H1 (cell line): ENCODE measurements around the gene ZRANB3. TPM values are rescaled to one million over a fixed set of nuclear protein-coding genes. Genes with fewer than 3 reads are reported as not detected.

Source experiments
- CTCF ChIA-PET: fragments of 300-600 bp; sonication (Branson Sonifier 250); formaldehyde crosslinking; loops from one replicate; lab custom pipeline; 2021; ENCODE audit not compliant: partially characterized antibody; lab: Charles Lee
- POLR2A ChIA-PET: fragments of 300-600 bp; sonication (Branson Sonifier 250); formaldehyde crosslinking; loops from one replicate; lab custom pipeline; 2021; ENCODE audit warnings: inconsistent platforms; ENCODE audit not compliant: partially characterized antibody; lab: Charles Lee
- DNase-seq, 2 experiments: peaks; one replicate each; pipeline versions ENCODE4 v3.0.0 to v3.0.0-alpha.2; 2010 to 2022; ENCODE audit warnings: low spot score in 2 of 2, low read depth in 1 of 2, mixed read lengths in 1 of 2
- FAIRE-seq: peaks from 2 replicates; lab custom pipeline; 2011; peaks lifted over from hg19 to GRCh38; lab: Jason Lieb, UNC
- H2AFZ ChIP-seq: 2 replicates; pipeline ENCODE4 v1.8.1; 2012; ENCODE audit warnings: low read length, inconsistent platforms
- H2AK5ac ChIP-seq: 2 replicates; pipeline ENCODE4 v1.6.1; 2013; ENCODE audit warnings: low read depth, low read length
- H2BK120ac ChIP-seq: replicated peaks from 2 replicates; pipeline ENCODE3; 2013; ENCODE audit warnings: low read depth, low read length, inconsistent platforms
- H2BK12ac ChIP-seq: 2 replicates; pipeline ENCODE4 v1.6.1; 2013; ENCODE audit warnings: low read depth, low read length
- H2BK15ac ChIP-seq: 2 replicates; pipeline ENCODE4 v1.6.1; 2013; ENCODE audit warnings: low read length
- H2BK20ac ChIP-seq: 2 replicates; pipeline ENCODE4 v1.6.1; 2013; ENCODE audit warnings: low read length
- H2BK5ac ChIP-seq: 2 replicates; pipeline ENCODE4 v1.6.1; 2013; ENCODE audit warnings: low read depth, low read length
- H3K14ac ChIP-seq: 2 replicates; pipeline ENCODE4 v1.6.1; 2013; ENCODE audit warnings: inconsistent platforms; ENCODE audit not compliant: insufficient read length
- H3K18ac ChIP-seq: 2 replicates; pipeline ENCODE4 v1.6.1; 2013; ENCODE audit warnings: low read length; ENCODE audit errors: extremely low read depth
- H3K23ac ChIP-seq: 2 replicates; pipeline ENCODE4 v1.6.1; 2013; ENCODE audit warnings: inconsistent platforms; ENCODE audit not compliant: insufficient read length
- H3K23me2 ChIP-seq: 2 replicates; pipeline ENCODE4 v1.6.1; 2013; ENCODE audit warnings: low read depth, low read length
- H3K27ac ChIP-seq: 2 replicates; pipeline ENCODE4 v1.6.1; 2011; ENCODE audit warnings: low read depth, low read length, inconsistent platforms
- H3K27me3 ChIP-seq, 4 experiments: replicated peaks in 1 of 4; 1 replicate in 1 of 4; 2 replicates in 3 of 4; pipeline versions ENCODE4 v1.6.1 to v1.8.1; 2011 to 2013; ENCODE audit warnings: low read length in 3 of 4, mild to moderate bottlenecking in 3 of 4, inconsistent platforms in 2 of 4, mixed read lengths in 2 of 4, moderate library complexity in 1 of 4; ENCODE audit not compliant: control insufficient read depth in 3 of 4, insufficient read depth in 3 of 4; ENCODE audit errors: extremely low read depth in 1 of 4
- H3K36me3 ChIP-seq, 4 experiments: 2 replicates each; pipeline versions ENCODE4 v1.6.1 to v1.8.1; 2011 to 2013; ENCODE audit warnings: mild to moderate bottlenecking in 4 of 4, low read length in 3 of 4, moderate library complexity in 2 of 4, control low read depth in 1 of 4, inconsistent platforms in 1 of 4; ENCODE audit not compliant: insufficient read depth in 4 of 4, control insufficient read depth in 2 of 4
- H3K4ac ChIP-seq: replicated peaks from 2 replicates; pipeline ENCODE3; 2013; ENCODE audit warnings: low read length, low read depth, mixed read lengths, inconsistent platforms; ENCODE audit not compliant: insufficient read length
- H3K4me1 ChIP-seq, 4 experiments: replicated peaks in 1 of 4; 1 replicate in 1 of 4; 2 replicates in 3 of 4; pipeline versions ENCODE4 v1.6.1 to v1.8.1; 2011 to 2013; ENCODE audit warnings: low read length in 3 of 4, inconsistent platforms in 2 of 4, mixed read lengths in 1 of 4; ENCODE audit not compliant: insufficient read depth in 4 of 4, control insufficient read depth in 3 of 4
- H3K4me2 ChIP-seq, 2 experiments: 2 replicates each; pipeline versions ENCODE4 v1.6.1 to v1.8.1; 2011 to 2013; ENCODE audit warnings: low read depth in 2 of 2, low read length in 2 of 2, control low read depth in 1 of 2, inconsistent platforms in 1 of 2, mild to moderate bottlenecking in 1 of 2; ENCODE audit not compliant: insufficient read depth in 1 of 2
- H3K4me3 ChIP-seq, 4 experiments: fragments of 200-600, 300-600 bp in 1 of 4; sonication (generic), shearing (Covaris generic), sonication (Bioruptor Twin) in 1 of 4; 2 replicates each; pipeline versions ENCODE4 v1.5.1 to v1.8.1; 2011 to 2016; ENCODE audit warnings: low read length in 4 of 4, low read depth in 3 of 4, control low read depth in 2 of 4, inconsistent platforms in 2 of 4, mild to moderate bottlenecking in 2 of 4, mixed read lengths in 1 of 4, moderate library complexity in 1 of 4; ENCODE audit not compliant: insufficient read depth in 2 of 4; ENCODE audit errors: extremely low read depth in 1 of 4
- H3K56ac ChIP-seq: replicated peaks from 2 replicates; pipeline ENCODE3; 2013; ENCODE audit warnings: low read depth, mild to moderate bottlenecking, mixed read lengths, low read length, inconsistent platforms; ENCODE audit not compliant: insufficient read length
- H3K79me1 ChIP-seq: 2 replicates; pipeline ENCODE4 v1.6.1; 2013; ENCODE audit warnings: low read depth, low read length, control low read depth
- H3K79me2 ChIP-seq, 2 experiments: 2 replicates each; pipeline versions ENCODE4 v1.6.1 to v1.8.1; 2012 to 2013; ENCODE audit warnings: low read length in 2 of 2, mild to moderate bottlenecking in 2 of 2, inconsistent platforms in 1 of 2; ENCODE audit not compliant: insufficient read depth in 2 of 2, control insufficient read depth in 1 of 2
- H3K9ac ChIP-seq, 4 experiments: replicated peaks in 1 of 4; 1 replicate in 1 of 4; 2 replicates in 3 of 4; pipeline versions ENCODE4 v1.6.1 to v1.8.1; 2011 to 2013; ENCODE audit warnings: low read depth in 3 of 4, low read length in 3 of 4, control low read depth in 2 of 4, mild to moderate bottlenecking in 2 of 4, moderate library complexity in 2 of 4, inconsistent platforms in 1 of 4; ENCODE audit errors: extremely low read depth in 1 of 4
- H3K9me3 ChIP-seq, 2 experiments: 2 replicates each; pipeline versions ENCODE4 v1.6.1 to v1.8.1; 2012 to 2013; ENCODE audit warnings: mild to moderate bottlenecking in 2 of 2, moderate library complexity in 2 of 2, control low read depth in 1 of 2, inconsistent platforms in 1 of 2, low read depth in 1 of 2, low read length in 1 of 2, mixed read lengths in 1 of 2; ENCODE audit not compliant: insufficient read depth in 2 of 2
- H4K20me1 ChIP-seq, 2 experiments: replicated peaks in 1 of 2; 2 replicates each; pipeline versions ENCODE3 to v1.8.1; 2011 to 2013; ENCODE audit warnings: inconsistent platforms in 2 of 2, low read length in 2 of 2, mild to moderate bottlenecking in 1 of 2; ENCODE audit not compliant: insufficient read depth in 2 of 2, control insufficient read depth in 1 of 2
- H4K5ac ChIP-seq: 2 replicates; pipeline ENCODE4 v1.6.1; 2013; ENCODE audit warnings: low read length, low read depth, mixed read lengths, inconsistent platforms; ENCODE audit not compliant: insufficient read length
- H4K8ac ChIP-seq: 2 replicates; pipeline ENCODE4 v1.8.0; 2013; ENCODE audit warnings: mild to moderate bottlenecking, moderate library complexity, low read length, inconsistent platforms; ENCODE audit not compliant: insufficient read depth; ENCODE audit errors: extremely low read depth
- H4K91ac ChIP-seq: replicated peaks from 2 replicates; pipeline ENCODE3; 2013; ENCODE audit warnings: low read length, mixed read lengths, inconsistent platforms; ENCODE audit not compliant: insufficient read length
- BCL11A ChIP-seq, 2 experiments: IDR thresholded peaks; one replicate each; pipeline ENCODE4 v1.6.1; 2011; ENCODE audit warnings: low read depth in 2 of 2, low read length in 2 of 2, mild to moderate bottlenecking in 2 of 2
- EP300 ChIP-seq, 2 experiments: IDR thresholded peaks; 1 replicate in 1 of 2; 2 replicates in 1 of 2; pipeline ENCODE4 v1.6.1; 2011 to 2012; ENCODE audit warnings: low read depth in 2 of 2, low read length in 2 of 2, mild to moderate bottlenecking in 2 of 2, borderline replicate concordance in 1 of 2, inconsistent platforms in 1 of 2, moderate library complexity in 1 of 2
- FOSL1 ChIP-seq: IDR thresholded peaks from 2 replicates; pipeline ENCODE4 v1.6.1; 2011; ENCODE audit warnings: mild to moderate bottlenecking, low read depth, low read length, moderate library complexity; ENCODE audit not compliant: insufficient read depth
- GABPA ChIP-seq: IDR thresholded peaks from 2 replicates; pipeline ENCODE4 v1.6.1; 2011; ENCODE audit warnings: mild to moderate bottlenecking, low read length, moderate library complexity, borderline replicate concordance; ENCODE audit not compliant: insufficient read depth
- GTF2F1 ChIP-seq: IDR thresholded peaks from 2 replicates; pipeline ENCODE4 v1.6.1; 2012; ENCODE audit warnings: low read depth, low read length, improper control_type of control experiment, borderline replicate concordance
- HDAC2 ChIP-seq, 2 experiments: fragments of 300-600 bp in 1 of 2; sonication (generic) in 1 of 2; IDR thresholded peaks; 2 replicates each; pipeline ENCODE4 v1.6.1; 2011 to 2012; ENCODE audit warnings: low read depth in 2 of 2, low read length in 2 of 2, mild to moderate bottlenecking in 2 of 2, moderate library complexity in 2 of 2, borderline replicate concordance in 1 of 2, inconsistent platforms in 1 of 2
- HDAC6 ChIP-seq: IDR thresholded peaks from one replicate; pipeline ENCODE4 v1.7.1; 2012; ENCODE audit warnings: low read depth, mild to moderate bottlenecking, inconsistent platforms, low read length, moderate library complexity
- JUN ChIP-seq: IDR thresholded peaks from 2 replicates; pipeline ENCODE4 v1.6.1; 2011; ENCODE audit warnings: low read depth, mild to moderate bottlenecking, improper control_type of control experiment, low read length
- KDM4A ChIP-seq: IDR thresholded peaks from one replicate; pipeline ENCODE4 v1.7.1; 2012; ENCODE audit warnings: low read depth, mild to moderate bottlenecking, moderate library complexity, low read length, inconsistent platforms; ENCODE audit not compliant: severe bottlenecking
- NANOG ChIP-seq: IDR thresholded peaks from 2 replicates; pipeline ENCODE4 v1.6.1; 2011; ENCODE audit warnings: low read length, low read depth, mild to moderate bottlenecking, inconsistent platforms; ENCODE audit not compliant: insufficient read depth, poor library complexity, severe bottlenecking
- RAD21 ChIP-seq, 2 experiments: IDR thresholded peaks in 1 of 2; conservative IDR thresholded peaks in 1 of 2; 2 replicates each; pipeline ENCODE4 v1.6.1; 2011; ENCODE audit warnings: low read depth in 2 of 2, low read length in 2 of 2, improper control_type of control experiment in 1 of 2, inconsistent platforms in 1 of 2, mild to moderate bottlenecking in 1 of 2, moderate library complexity in 1 of 2
- SP2 ChIP-seq: IDR thresholded peaks from 2 replicates; pipeline ENCODE4 v1.6.1; 2012; ENCODE audit warnings: mild to moderate bottlenecking, low read length, inconsistent platforms
- TCF12 ChIP-seq: IDR thresholded peaks from 2 replicates; pipeline ENCODE4 v1.6.1; 2011; ENCODE audit warnings: low read depth, mild to moderate bottlenecking, low read length
- YY1 ChIP-seq: IDR thresholded peaks from 2 replicates; pipeline ENCODE4 v1.6.1; 2011; ENCODE audit warnings: low read depth, mild to moderate bottlenecking, low read length
- WGBS, 2 experiments: shearing (Covaris generic) in 1 of 2; methylation state at CpG; one replicate each; pipeline versions ENCODE4 v1.1.6 to v1.1.7; 2013 to 2015; ENCODE audit warnings: low lambda C conversion rate in 2 of 2, mixed read lengths in 2 of 2, inconsistent platforms in 1 of 2, low coverage in 1 of 2, missing lambda C conversion rate in 1 of 2; ENCODE audit not compliant: insufficient replicate concordance in 2 of 2, insufficient coverage in 1 of 2, insufficient read length in 1 of 2; ENCODE audit errors: extremely low coverage in 1 of 2, missing lambda C conversion rate in 1 of 2; 5-methylcytosine and 5-hydroxymethylcytosine counted together
- polyA plus RNA-seq, 7 experiments: library from polyadenylated mRNA; depleted of rRNA in 3 of 7; stranded (reverse) in 5 of 7; unstranded in 2 of 7; fragments of >200 nt in 5 of 7; fragments of 200-250 nt in 2 of 7; gene quantifications; 1 replicate in 5 of 7; 2 replicates in 1 of 7; 4 replicates in 1 of 7; pipeline versions ENCODE4 v1.2.1 to v1.2.3, GENCODE V29; 2011 to 2013; ENCODE audit warnings: missing spikeins in 2 of 7, mixed read lengths in 2 of 7
- total RNA-seq: library from RNA; stranded (reverse); fragmentation: NEBNext Ultra II Directional; extraction: Animal tissue kit (Norgen Biotek cat#: 25700); gene quantifications from 2 replicates; pipeline ENCODE4 v1.2.1, GENCODE V29; 2021

ZRANB3 gene
- total and polyA plus RNA-seq, 2 of the 8 experiments (the other 6 are each of a cell fraction or from before 2014, with no cell fraction given) = 4.5 to 19.3 TPM

DNA sequence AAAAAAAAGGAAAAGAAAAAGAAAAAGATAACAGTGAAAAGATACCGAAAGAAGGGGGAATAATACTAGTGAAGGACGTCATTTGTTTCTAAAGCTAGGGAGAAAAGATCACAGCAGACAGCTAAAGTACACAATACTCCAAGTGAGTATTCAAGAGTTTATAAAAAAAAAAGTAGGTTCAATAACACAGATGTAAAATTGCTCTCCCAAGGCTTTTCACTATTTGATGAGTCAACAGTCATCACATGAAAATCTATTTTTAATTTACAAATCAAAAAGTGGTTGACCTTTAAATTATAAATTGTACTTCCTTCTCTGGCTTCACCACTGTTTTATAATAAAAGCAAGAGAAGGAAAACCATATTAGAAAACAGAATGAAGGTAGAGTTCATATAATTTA is 144.0 kb downstream of the ZRANB3 start:
- H2BK12ac ChIP-seq = no peak overlapping the region
- no peak overlapping the region for H4K8ac ChIP-seq
- H3K79me1 ChIP-seq = no peaks in the 10 kb centered on the region
- no peak overlapping the region for H3K14ac ChIP-seq
- DNase-seq (no peak), FAIRE-seq (no peak)
- no peaks in the 10 kb centered on the region for H3K27me3 ChIP-seq
- ChIA-PET POLR2A (no interaction called here), CTCF (no interaction called here)
- no peak overlapping the region for H3K4me3 ChIP-seq
- no peaks in the 10 kb centered on the region for H3K4me1 ChIP-seq
- no peak overlapping the region for H2BK120ac ChIP-seq
- no peak overlapping the region for H3K9ac ChIP-seq
- no peak overlapping the region for H3K4ac ChIP-seq
- H2AK5ac ChIP-seq = no peak overlapping the region
- no peak overlapping the region for H2BK5ac ChIP-seq
- H3K23me2 ChIP-seq = no peaks in the 10 kb centered on the region
- peaks cover 0 to 2% (median 0%) of the 10 kb centered on the region in 4 experiments; a peak in 1 of 8 replicates for H3K36me3 ChIP-seq
- no peak overlapping the region for H2BK20ac ChIP-seq
- 86% methylated on average over 1 of the region's 2 CpGs; no CpG with 5 or more reads in 1 of the 2 experiments for whole genome bisulfite sequencing, 2 experiments
- H4K20me1 ChIP-seq = no peaks in the 10 kb centered on the region
- no peaks in the 10 kb centered on the region for H3K9me3 ChIP-seq
- no peak overlapping the region for H3K23ac ChIP-seq
- H3K79me2 ChIP-seq = no peaks in the 10 kb centered on the region
- H2BK15ac ChIP-seq = no peak overlapping the region
- H3K56ac ChIP-seq = no peak overlapping the region
- H2AFZ ChIP-seq = no peak overlapping the region
- H4K5ac ChIP-seq = no peak overlapping the region
- no peak overlapping the region for H4K91ac ChIP-seq
- H3K4me2 ChIP-seq = no peak overlapping the region
- no peak overlapping the region for H3K18ac ChIP-seq
- H3K27ac ChIP-seq = no peak overlapping the region
- TF ChIP-seq TCF12 (no peak), GABPA (no peak), EP300 (IDR thresholded peaks at IDR 0.05; ENCODE audit: borderline replicate concordance in 1 of 2, low read depth in 2 of 2, low read length in 2 of 2) (no peak), HDAC6 (no peak), HDAC2 (IDR thresholded peaks at IDR 0.05; ENCODE audit: borderline replicate concordance in 1 of 2, low read depth in 2 of 2, low read length in 2 of 2) (no peak), RAD21 (IDR thresholded peaks at IDR 0.05 in 1 of 2, conservative IDR thresholded peaks at IDR 0.05 in 1 of 2; ENCODE audit: low read depth in 2 of 2, low read length in 2 of 2) (no peak), NANOG (no peak), GTF2F1 (no peak), KDM4A (no peak), YY1 (no peak), SP2 (no peak), BCL11A (IDR thresholded peaks at IDR 0.05; ENCODE audit: low read depth in 2 of 2, low read length in 2 of 2) (no peak), JUN (no peak), FOSL1 (no peak)
